BLaER1 (cell line): ENCODE data around the gene AHNAK.
"Not testable (repeated sequence)": the region's sequence is repeated elsewhere in the genome, so short reads cannot be mapped to it uniquely, and the experiment has no call there.

Experiments used
- H3K27ac ChIP-seq: shearing (Covaris generic); formaldehyde crosslinking; 2 replicates; pipeline ENCODE4 v1.8.1; 2022
- H3K27me3 ChIP-seq: shearing (Covaris generic); formaldehyde crosslinking; 2 replicates; pipeline ENCODE4 v1.8.1; 2022
- H3K36me3 ChIP-seq: shearing (Covaris generic); formaldehyde crosslinking; 2 replicates; pipeline ENCODE4 v1.8.1; 2022
- H3K4me1 ChIP-seq: shearing (Covaris generic); formaldehyde crosslinking; 2 replicates; pipeline ENCODE4 v1.8.1; 2022
- H3K4me2 ChIP-seq: shearing (Covaris generic); formaldehyde crosslinking; 2 replicates; pipeline ENCODE4 v1.8.1; 2022
- H3K4me3 ChIP-seq: shearing (Covaris generic); formaldehyde crosslinking; 2 replicates; pipeline ENCODE4 v1.8.1; 2022
- H3K9ac ChIP-seq: shearing (Covaris generic); formaldehyde crosslinking; 2 replicates; pipeline ENCODE4 v1.8.1; 2022
- H3K9me3 ChIP-seq: shearing (Covaris generic); formaldehyde crosslinking; 2 replicates; pipeline ENCODE4 v1.8.1; 2022
- H4K20me1 ChIP-seq: shearing (Covaris generic); formaldehyde crosslinking; 2 replicates; pipeline ENCODE4 v1.8.1; 2022
- Cebpa-rat ChIP-seq: shearing (Covaris generic); IDR thresholded peaks from 2 replicates; pipeline ENCODE4 v1.8.1; 2022

Gene AHNAK

DNA sequence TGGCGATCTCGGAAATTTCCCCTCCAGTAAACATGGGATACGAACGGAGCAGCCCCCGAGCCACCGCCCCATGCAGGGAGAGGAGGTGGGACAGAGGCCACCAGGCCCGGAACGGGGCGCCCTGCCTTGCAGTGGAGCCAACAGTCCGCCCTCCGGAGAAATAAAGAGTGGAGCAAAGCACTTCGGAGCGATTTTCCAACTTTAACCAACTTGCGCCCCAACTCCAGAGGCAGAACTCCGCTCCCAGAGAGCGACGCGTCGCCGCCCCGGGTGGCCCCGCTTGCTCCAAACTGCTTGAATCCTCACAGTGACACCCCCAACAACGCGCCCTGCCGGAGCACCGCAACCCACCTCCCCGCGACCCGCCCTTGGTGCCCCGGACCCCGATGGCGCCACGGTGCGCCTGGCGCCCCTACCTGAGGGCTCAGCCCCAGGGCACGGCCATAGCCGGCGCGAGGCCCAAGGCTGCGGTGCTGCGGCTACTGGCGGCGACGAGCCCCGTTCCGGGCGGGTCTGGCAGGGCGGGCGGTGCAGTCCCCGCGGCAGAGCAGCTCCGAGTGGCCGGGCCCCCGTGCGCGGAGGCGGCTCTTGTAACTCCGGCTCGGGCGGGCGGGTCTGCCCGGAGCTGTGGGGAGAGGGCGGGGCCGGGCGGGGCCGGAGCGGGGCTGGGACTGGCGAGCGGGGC, at the start of gene AHNAK:
Gene AHNAK, minus strand, starts transcription at position 563 of the 685 bp plus-strand sequence. CDS start 10,708 bp downstream, outside the sequence.
- H3K9ac ChIP-seq: no peak within 1 kb of the TSS
- no peak within 1 kb of the TSS for H3K27ac ChIP-seq
- H3K4me3 ChIP-seq: peak within 1 kb of the TSS; percentile 66
- H3K9me3 ChIP-seq: no peaks in the 10 kb centered on the region
- no peak for TF ChIP-seq Cebpa-rat
- H3K36me3 ChIP-seq: no peaks in the 10 kb centered on the region
- peak within 1 kb of the TSS; percentile 95 for H3K4me2 ChIP-seq
- H3K4me1 ChIP-seq: peaks cover 56% of the 10 kb centered on the region
- peaks cover 48% of the 10 kb centered on the region for H4K20me1 ChIP-seq
- peaks cover 77% of the 10 kb centered on the region for H3K27me3 ChIP-seq

GRCh38 chr11:62595124-62595523, 48.5 kb upstream of the AHNAK start:
- Histone ChIP-seq H3K9me3 (no peaks in the 10 kb centered on the region), H3K9ac (peak overlapping the region; percentile 33; the same call in 1 of the 2 replicates), H4K20me1 (peaks cover 35% of the 10 kb centered on the region), H3K4me1 (peaks cover 55% of the 10 kb centered on the region), H3K36me3 (peaks cover 59% of the 10 kb centered on the region), H3K4me2 (no peak overlapping the region), H3K27me3 (no peaks in the 10 kb centered on the region), H3K4me3 (no peak overlapping the region), H3K27ac (no peak overlapping the region)
- no peak for TF ChIP-seq Cebpa-rat

DNA sequence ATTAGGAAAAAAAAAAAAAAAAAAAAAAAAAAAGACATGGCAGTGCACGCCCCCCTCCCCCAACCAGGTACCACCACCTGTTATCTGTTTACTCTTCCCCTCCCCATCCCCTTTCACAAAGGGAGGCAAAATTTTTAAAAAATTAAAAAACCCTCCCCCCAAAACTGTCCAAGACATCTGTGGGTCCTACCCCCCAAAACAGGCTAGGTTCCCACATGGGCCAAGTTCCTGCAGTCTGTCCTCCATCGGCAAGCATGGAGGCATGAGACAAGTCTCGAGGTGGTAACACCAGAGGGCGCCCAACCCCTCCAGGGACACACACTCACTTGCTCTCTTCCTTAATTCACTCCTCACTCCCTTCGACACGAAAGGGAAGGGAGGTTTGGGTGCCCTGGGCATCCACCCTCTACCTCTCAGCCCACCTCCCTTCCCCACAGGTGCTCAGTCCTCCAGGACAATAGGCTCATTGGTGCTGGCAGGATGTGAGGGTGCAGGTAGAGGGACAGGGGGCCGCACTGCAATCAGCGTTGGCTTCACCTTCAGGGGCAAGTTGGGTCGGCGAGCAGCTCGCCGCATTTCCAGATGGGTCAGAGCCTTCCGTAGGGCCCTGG, 46.9 kb upstream of the AHNAK start:
- Histone ChIP-seq H3K27ac (no peak overlapping the region), H3K27me3 (no peaks in the 10 kb centered on the region), H3K4me3 (no peak overlapping the region), H3K4me2 (peak overlapping the region; percentile 93), H4K20me1 (peaks cover 28% of the 10 kb centered on the region), H3K36me3 (peaks cover 62% of the 10 kb centered on the region), H3K4me1 (peaks cover 55% of the 10 kb centered on the region), H3K9ac (no peak overlapping the region), H3K9me3 (no peaks in the 10 kb centered on the region)
- no peak for TF ChIP-seq Cebpa-rat

DNA sequence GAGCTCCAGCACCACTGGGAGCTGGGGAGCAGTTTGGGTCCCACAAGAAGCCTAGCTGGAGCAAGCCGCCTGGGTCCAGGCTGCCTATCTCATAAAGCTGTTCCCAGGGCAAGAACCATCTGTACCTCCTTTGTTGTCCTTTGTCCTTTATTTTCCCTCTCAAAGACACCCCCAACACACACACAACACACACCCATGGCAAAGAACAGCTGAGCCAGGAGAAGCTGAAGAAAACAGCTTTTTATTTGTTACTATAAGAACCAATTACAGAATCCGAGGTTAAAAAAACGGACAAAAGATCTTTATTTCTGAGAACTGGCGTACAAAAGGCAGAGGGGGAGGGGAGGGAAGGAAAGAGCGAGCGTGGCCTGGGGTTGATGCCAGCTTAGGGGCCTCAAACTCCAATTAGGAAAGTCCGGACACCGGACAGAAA, 46.4 kb upstream of the AHNAK start:
- Histone ChIP-seq H3K4me3 (peak overlapping the region; percentile 89; the same call in 1 of the 2 replicates), H4K20me1 (peaks cover 22% of the 10 kb centered on the region), H3K36me3 (peaks cover 63% of the 10 kb centered on the region), H3K9me3 (no peaks in the 10 kb centered on the region), H3K4me1 (peaks cover 49% of the 10 kb centered on the region), H3K27me3 (no peaks in the 10 kb centered on the region), H3K27ac (peak overlapping the region; percentile 92; the same call in 1 of the 2 replicates), H3K4me2 (peak overlapping the region; percentile 93), H3K9ac (peak overlapping the region; percentile 84)
- TF ChIP-seq Cebpa-rat: no peak

DNA sequence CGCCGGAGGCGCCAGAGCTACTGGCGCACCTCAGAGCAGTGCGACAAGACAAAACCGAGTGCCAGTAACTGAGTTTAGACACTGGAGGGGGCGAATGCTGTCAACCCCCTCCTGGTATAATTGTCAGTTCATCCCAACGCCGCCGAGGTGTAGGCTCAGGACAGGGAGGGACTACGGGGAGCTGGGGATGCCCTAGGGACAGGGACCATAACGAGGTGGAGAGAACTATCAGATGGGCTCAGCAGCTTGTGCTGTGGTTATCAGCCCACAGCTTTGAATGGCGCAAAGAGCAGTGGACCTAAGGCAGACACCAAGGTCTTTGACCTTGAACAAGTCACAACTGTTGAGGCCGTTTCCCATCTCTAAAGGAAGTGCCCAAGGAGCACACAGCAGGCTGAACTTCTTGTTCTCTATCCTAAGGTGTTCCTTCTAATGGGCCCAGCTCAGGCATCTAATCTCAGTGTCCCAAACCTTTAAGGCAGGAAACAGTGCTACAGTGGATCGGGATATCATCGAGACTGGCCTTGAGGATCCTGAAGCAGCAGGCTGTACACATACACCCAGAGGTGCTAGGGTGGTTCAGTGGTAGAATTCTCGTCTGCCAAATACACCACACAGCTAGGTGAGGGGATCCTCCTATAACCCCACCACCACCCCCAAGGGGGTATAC, 45.7 kb upstream of the AHNAK start:
- Histone ChIP-seq H3K4me2 (peak overlapping the region; percentile 93), H3K36me3 (peaks cover 63% of the 10 kb centered on the region), H3K9ac (peak overlapping the region; percentile 84), H3K9me3 (no peaks in the 10 kb centered on the region), H3K27ac (peak overlapping the region; percentile 92), H3K4me1 (peaks cover 42% of the 10 kb centered on the region), H4K20me1 (peaks cover 16% of the 10 kb centered on the region; the same call in 1 of the 2 replicates), H3K27me3 (no peaks in the 10 kb centered on the region), H3K4me3 (peak overlapping the region; percentile 89)
- no peak for TF ChIP-seq Cebpa-rat

GRCh38 chr11:62591448-62592145, 45.0 kb upstream of the AHNAK start, which contains the start of gene TUT1:
Gene TUT1 (minus strand): TSS chr11:62591523. CDS start chr11:62591485, 38 bp downstream.
- TF ChIP-seq Cebpa-rat: no peak
- Histone ChIP-seq H3K9me3 (no peaks in the 10 kb centered on the region), H3K36me3 (peaks cover 63% of the 10 kb centered on the region), H4K20me1 (peaks cover 15% of the 10 kb centered on the region; the same call in 1 of the 2 replicates), H3K4me2 (peak within 1 kb of the TSS; percentile 93), H3K9ac (peak within 1 kb of the TSS; percentile 96), H3K27ac (peak within 1 kb of the TSS; percentile 95), H3K27me3 (no peaks in the 10 kb centered on the region), H3K4me1 (peaks cover 40% of the 10 kb centered on the region), H3K4me3 (peak within 1 kb of the TSS; percentile 89)

- no peak overlapping the region for H3K9ac ChIP-seq
Observed at GRCh38 chr11:62588966-62589637, 42.5 kb upstream of the AHNAK start.

DNA sequence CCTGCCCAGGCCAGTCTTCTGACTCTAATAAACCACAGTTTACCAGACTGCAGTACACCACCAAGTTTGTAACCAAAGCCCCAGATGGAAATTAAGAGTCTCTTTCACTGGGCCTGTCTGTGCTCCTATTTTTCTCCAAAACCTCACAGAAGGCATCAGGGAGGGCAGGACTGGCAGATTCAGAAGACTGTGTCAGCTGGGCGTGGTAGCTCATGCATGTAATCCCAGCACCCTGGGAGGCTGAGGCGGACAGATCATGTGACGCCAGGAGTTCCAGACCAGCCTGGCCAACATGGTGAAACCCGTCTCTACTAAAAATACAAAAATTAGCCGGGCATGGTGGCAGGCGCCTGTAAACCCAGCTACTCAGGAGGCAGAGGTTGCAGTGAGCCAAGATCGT, 38.8 kb upstream of the AHNAK start:
- H4K20me1 ChIP-seq, H3K4me2 ChIP-seq, H3K9me3 ChIP-seq, H3K4me3 ChIP-seq, H3K27ac ChIP-seq, H3K27me3 ChIP-seq, H3K9ac ChIP-seq: not testable (repeated sequence)
- H3K4me1 ChIP-seq: peaks cover 12% of the 10 kb centered on the region
- peaks cover 88% of the 10 kb centered on the region for H3K36me3 ChIP-seq

More at GRCh38 chr11:62588966-62589637, 42.5 kb upstream of the AHNAK start:
- TF ChIP-seq Cebpa-rat: no peak
- H3K4me3 ChIP-seq: no peak overlapping the region
- H3K4me1 ChIP-seq: peaks cover 39% of the 10 kb centered on the region
- no peak overlapping the region for H3K27ac ChIP-seq
- peaks cover 63% of the 10 kb centered on the region for H3K36me3 ChIP-seq
- 0 out of 2 replicates have a peak, but pooled peaks cover 5% of the 10 kb centered on the region for H4K20me1 ChIP-seq
- H3K27me3 ChIP-seq: no peaks in the 10 kb centered on the region
- H3K9me3 ChIP-seq: no peaks in the 10 kb centered on the region
- 0 out of 2 replicates have a peak overlapping the region, but pooled peaks have one; percentile 90 for H3K4me2 ChIP-seq

DNA sequence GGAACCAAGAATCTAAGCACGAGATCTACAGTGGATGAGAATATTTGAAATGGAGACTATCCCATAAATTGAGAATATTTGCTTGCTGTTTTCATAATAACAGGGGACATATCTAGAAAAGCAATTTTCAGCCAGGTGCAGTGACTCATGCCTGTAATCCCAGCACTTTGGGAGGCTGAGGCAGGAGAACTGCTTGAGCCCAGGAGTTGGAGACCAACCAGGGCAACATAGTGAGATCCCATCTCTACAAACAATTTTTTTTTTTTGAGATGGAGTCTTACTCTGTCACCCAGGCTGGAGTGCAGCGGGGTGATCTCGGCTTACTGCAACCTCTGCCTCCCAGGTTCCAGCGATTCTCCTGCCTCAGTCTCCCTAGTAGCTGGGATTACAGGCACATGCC, 35.1 kb upstream of the AHNAK start:
- not testable (repeated sequence) for H3K9ac ChIP-seq, H3K9me3 ChIP-seq, H4K20me1 ChIP-seq, H3K4me2 ChIP-seq, H3K27me3 ChIP-seq, H3K27ac ChIP-seq, H3K4me1 ChIP-seq, H3K4me3 ChIP-seq
- peaks cover 100% of the 10 kb centered on the region for H3K36me3 ChIP-seq
